KOPT-K1 (cell line): Measurements from ENCODE around the gene TSPAN18.

ENCODE experiments used
- H3K27ac ChIP-seq: fragments of 200-600 bp; sonication (generic); 2 replicates; pipeline ENCODE4 v1.5.1; 2016; ENCODE audit warnings: antibody characterized with exemption, mild to moderate bottlenecking, low read depth, low read length; ENCODE audit not compliant: poor library complexity, severe bottlenecking
- H3K36me3 ChIP-seq: fragments of 200-600 bp; sonication (generic); 2 replicates; pipeline ENCODE4 v1.5.1; 2017; ENCODE audit warnings: antibody characterized with exemption, mild to moderate bottlenecking, low read length, moderate library complexity; ENCODE audit not compliant: insufficient read depth
- H3K9me3 ChIP-seq: fragments of 200-600 bp; sonication (generic); 2 replicates; pipeline ENCODE4 v1.5.1; 2017; ENCODE audit warnings: antibody characterized with exemption, low read length, mild to moderate bottlenecking; ENCODE audit not compliant: insufficient read depth, poor library complexity, severe bottlenecking

Gene TSPAN18

DNA sequence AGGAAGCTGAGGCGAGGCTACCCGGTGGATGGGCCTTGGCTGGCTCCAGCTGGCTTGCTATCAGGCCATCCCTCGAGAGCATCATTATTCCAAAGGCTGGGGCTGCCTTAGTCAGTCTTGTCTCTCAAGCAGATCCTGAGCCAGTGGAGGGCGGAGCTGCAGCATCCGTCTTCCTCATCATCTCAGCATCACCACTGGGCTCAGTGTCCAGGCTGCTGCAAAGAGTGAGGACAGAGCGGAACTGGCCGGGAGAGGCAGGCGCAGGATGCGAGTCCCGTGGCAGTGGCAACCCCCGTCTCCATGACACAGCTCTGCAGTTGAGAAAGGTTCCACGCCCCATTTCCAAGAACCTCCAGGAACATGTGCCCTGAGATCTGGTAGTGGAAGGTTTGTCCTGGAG is 219.5 kb downstream of the TSPAN18 start:
- 0 out of 2 replicates have a peak, but pooled peaks cover 4% of the 10 kb centered on the region for H3K36me3 ChIP-seq

GRCh38 chr11:44947114-44947513 is 220.4 kb downstream of the TSPAN18 start:
- Histone ChIP-seq H3K36me3 (0 out of 2 replicates have a peak, but pooled peaks cover 4% of the 10 kb centered on the region), H3K9me3 (no peaks in the 10 kb centered on the region), H3K27ac (no peak overlapping the region)

More for the DNA sequence above, 219.5 kb downstream of the TSPAN18 start:
- Histone ChIP-seq H3K9me3 (no peaks in the 10 kb centered on the region), H3K27ac (no peak overlapping the region)

DNA sequence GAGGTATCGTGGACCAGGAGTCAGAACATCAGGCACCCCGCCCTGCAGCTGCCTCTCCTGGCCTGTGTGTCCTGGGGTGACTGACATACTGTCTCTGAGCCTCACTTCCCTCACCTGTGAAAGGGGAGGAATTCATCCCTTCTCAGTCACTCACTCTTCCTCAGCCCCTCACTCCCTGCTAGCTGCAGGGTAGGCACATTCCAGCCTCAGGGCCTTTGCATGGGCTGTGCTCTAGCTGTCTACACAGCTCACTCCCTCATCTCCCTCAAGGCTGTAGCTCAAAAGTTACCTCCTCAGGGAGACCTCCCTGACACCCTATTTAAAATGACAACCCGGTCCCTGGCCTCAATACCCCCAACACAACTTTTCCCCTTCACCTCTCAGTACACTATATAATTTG is 221.4 kb downstream of the TSPAN18 start:
- Histone ChIP-seq H3K9me3 (no peaks in the 10 kb centered on the region), H3K27ac (no peak overlapping the region), H3K36me3 (0 out of 2 replicates have a peak, but pooled peaks cover 4% of the 10 kb centered on the region)

DNA sequence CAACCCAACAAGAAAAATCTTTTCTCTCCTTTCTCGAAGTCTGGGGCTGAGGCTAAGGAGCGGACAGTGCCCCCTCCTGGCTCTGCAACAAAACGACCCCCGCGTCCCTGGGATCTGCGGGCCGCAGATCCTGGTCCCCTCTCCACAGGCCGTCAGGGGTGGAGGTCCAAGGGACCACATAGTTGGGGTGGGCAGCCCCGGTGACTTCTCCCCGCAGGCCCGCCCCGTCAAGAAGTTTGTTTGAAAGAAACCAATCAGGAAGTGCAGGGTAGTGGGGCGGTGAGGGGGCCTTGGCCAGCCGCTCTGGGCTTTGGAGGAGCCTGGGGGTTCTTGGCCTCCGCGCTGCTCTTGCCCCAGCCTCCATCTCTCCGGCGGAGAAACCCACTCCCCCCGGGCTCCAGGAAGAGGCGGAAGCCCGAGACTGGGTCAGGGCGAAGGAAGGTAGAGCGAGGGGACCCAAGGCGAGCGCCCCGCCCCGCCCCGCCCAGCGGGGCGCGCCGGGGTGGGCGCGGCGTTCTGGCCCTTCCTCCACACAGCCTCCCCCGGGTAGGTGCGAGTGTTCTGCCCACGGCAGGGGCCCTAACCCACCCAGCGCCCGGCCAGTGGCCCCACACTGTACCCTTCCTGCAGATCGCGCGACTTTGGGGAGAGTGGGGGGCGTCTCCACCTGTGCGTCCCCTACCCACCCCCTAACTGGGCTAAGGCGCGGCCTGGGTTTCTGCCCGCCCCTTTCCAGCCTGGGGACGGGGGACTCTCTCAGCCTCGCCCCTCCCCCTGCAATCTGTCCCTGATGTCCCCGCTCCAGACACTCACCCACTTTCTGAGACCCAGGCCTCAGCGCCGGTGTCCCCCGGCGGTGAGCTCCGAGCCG is 222.6 kb downstream of the TSPAN18 start:
- peak overlapping the region; percentile 63 for H3K27ac ChIP-seq
- H3K36me3 ChIP-seq = no peaks in the 10 kb centered on the region
- no peaks in the 10 kb centered on the region for H3K9me3 ChIP-seq

- H3K36me3 ChIP-seq = no peaks in the 10 kb centered on the region
- H3K9me3 ChIP-seq = no peaks in the 10 kb centered on the region
- peak overlapping the region; percentile 63 for H3K27ac ChIP-seq
Measured at GRCh38 chr11:44950031-44950624, 223.4 kb downstream of the TSPAN18 start.

GRCh38 chr11:44950625-44951476 is 224.1 kb downstream of the TSPAN18 start, which contains the start of gene TP53I11:
TSS of gene TP53I11 (minus strand) at chr11:44950883. CDS start at chr11:44938335, 12,548 bp downstream.
- Histone ChIP-seq H3K36me3 (no peaks in the 10 kb centered on the region), H3K27ac (peak within 1 kb of the TSS; percentile 63), H3K9me3 (no peaks in the 10 kb centered on the region)

GRCh38 chr11:44952082-44952481 is 225.3 kb downstream of the TSPAN18 start:
- Histone ChIP-seq H3K36me3 (no peaks in the 10 kb centered on the region), H3K9me3 (no peaks in the 10 kb centered on the region), H3K27ac (no peak overlapping the region)

GRCh38 chr11:44952500-44953260 is 225.9 kb downstream of the TSPAN18 start:
- Histone ChIP-seq H3K9me3 (no peaks in the 10 kb centered on the region), H3K27ac (no peak overlapping the region), H3K36me3 (no peaks in the 10 kb centered on the region)

DNA sequence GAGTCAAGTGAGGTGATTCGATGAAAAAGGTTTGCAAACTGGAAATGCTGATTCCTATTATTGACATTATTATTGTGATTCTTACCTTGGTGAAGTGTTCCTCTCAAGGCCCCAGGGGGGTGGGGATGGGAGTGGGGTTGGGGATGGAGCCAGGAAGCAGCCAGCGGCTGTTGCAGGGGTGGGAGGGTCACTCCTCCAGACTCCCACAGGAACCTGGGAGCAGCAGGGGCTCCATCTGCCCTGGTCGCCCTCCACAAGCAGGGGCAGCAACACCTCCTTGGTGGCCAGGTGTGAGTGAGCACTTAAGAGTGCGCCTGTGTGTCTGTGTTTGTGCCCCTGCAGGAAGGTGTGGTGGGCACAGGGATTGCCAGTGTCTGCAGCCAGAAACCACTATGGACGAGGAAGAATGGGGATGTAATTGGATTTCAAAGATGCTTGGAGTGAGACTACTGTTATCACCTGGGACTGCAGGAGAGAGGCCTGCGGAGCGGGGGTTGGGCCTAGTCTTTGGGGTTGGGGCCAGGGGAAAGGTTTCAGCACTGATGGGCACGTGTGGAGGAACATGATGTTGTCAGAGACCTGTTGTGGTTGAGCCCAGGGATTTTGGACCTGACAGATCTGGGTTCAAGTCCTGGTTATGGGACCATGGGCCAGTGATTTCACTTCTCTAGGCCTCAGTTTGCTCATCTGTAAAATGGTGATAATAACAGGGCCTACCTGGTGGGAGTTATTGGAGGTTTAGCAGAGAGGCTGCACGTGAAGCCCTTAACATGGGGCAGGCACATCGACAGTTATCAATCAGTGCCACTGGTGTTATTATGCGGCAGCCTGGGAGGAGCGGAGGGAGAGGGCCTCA is 227.5 kb downstream of the TSPAN18 start:
- no peaks in the 10 kb centered on the region for H3K9me3 ChIP-seq
- H3K27ac ChIP-seq = peak overlapping the region; percentile 16
- H3K36me3 ChIP-seq = no peaks in the 10 kb centered on the region

GRCh38 chr11:44955015-44955738 is 228.4 kb downstream of the TSPAN18 start:
- H3K9me3 ChIP-seq = no peaks in the 10 kb centered on the region
- H3K36me3 ChIP-seq = no peaks in the 10 kb centered on the region
- H3K27ac ChIP-seq = peak overlapping the region; percentile 16

GRCh38 chr11:44957040-44957515 is 230.3 kb downstream of the TSPAN18 start:
- H3K36me3 ChIP-seq = no peaks in the 10 kb centered on the region
- H3K9me3 ChIP-seq = no peaks in the 10 kb centered on the region
- H3K27ac ChIP-seq = no peak overlapping the region

GRCh38 chr11:44957776-44958564 is 231.2 kb downstream of the TSPAN18 start:
- Histone ChIP-seq H3K36me3 (no peaks in the 10 kb centered on the region), H3K9me3 (no peaks in the 10 kb centered on the region), H3K27ac (no peak overlapping the region)
